Activated CD4-positive, alpha-beta T cell treated with anti-CD3 and anti-CD28 coated beads for 24 hours (primary cell): ENCODE results near the gene CCDC34.
A peak's percentile ranks its signal among the peaks of the same experiment; 100 is the strongest.

ENCODE experiments used
- DNase-seq, 2 donors: peaks; one replicate each; pipeline ENCODE4 v3.0.0-alpha.2; 2020; ENCODE audit warnings: low read depth in 2 of 2

Gene CCDC34

GRCh38 chr11:27362749-27363575, at the start of gene CCDC34:
Gene CCDC34, minus strand, starts transcription at chr11:27363215. Its CDS starts 21 bp downstream, at chr11:27363194.
- DNase-seq = peak; percentile 71 to 83

- DNase-seq = no peak
Measured at GRCh38 chr11:27412192-27412691, 49.2 kb upstream of the CCDC34 start.

DNA sequence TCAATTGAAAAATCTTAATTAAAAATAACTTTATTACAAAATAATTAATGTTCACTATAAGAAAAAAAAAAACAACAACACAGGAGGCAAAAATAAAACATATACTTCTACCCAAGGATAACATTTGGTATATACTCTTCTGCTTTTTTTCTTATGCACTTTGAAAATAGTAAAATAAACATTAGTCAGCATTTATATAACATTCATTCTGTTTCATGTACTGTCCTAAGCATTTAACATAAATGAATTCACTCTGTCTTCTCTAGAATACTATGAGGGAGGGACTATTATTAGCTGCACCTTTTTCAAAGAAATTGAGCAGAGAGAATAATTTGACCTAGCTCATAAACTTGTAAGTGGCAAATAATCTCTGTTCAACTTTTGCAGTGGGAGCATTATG, 48.3 kb upstream of the CCDC34 start:
- no peak for DNase-seq

- DNase-seq = no peak
Measured at GRCh38 chr11:27410272-27410671, 47.3 kb upstream of the CCDC34 start.

DNA sequence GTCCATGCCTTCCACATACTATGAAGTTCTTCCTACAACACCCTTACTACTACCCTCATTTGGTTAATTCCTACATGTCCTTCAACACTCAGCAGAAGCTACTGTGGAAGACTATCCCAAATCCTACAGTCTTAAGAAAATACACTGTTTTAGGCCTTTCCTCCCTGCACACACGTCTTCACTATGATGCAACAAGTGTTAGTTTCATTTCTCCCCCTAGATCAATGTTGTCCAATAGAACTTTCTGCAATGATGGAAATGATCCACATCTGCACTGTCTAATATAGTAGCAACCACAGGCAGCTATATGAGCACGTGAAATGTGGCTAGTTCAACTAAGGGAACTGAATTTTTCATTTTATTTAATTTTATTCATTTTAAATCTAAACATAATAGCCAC, 46.7 kb upstream of the CCDC34 start:
- DNase-seq = no peak

DNA sequence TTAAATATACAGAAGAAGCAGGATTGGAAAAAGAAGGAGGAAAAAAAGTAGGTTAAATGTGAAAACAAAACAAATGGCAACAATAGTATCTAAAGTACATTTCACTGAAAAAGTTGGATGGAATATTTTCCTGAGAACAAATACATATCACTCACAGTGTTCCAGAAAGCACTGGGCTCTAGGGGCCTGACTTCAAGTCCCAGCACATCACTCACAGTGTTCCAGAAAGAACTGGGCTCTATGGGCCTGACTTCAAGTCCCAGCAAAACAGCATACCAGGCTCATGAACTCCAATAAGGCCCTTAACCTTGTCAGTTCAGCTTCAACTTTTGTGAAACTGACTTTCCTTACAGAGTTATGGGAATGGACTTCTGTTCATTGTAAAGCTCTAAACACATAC, 46.0 kb upstream of the CCDC34 start:
- no peak for DNase-seq

- DNase-seq = no peak
Measured at GRCh38 chr11:27408246-27408800, 45.3 kb upstream of the CCDC34 start.

- DNase-seq = no peak
Measured at GRCh38 chr11:27406498-27407354, 43.7 kb upstream of the CCDC34 start.

DNA sequence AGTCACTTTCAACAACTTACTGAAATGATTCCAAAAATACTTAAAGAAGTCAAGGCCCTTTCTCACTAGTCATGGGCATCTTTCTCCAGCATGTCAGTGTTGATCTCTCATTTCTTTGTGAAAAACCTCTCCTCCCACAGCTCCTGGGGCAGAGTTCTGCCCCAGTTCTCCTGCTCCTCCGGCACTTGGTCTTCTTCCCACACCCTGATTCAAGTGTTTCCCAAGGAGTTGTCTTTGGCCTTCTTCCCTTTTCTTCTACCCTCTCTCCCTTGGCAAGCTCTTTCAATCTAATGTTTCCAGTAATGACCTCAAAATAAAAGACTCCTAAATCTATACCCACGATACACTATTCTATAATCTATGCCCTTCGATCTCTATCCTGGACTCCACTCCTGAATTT, 42.1 kb upstream of the CCDC34 start:
- no peak for DNase-seq

DNA sequence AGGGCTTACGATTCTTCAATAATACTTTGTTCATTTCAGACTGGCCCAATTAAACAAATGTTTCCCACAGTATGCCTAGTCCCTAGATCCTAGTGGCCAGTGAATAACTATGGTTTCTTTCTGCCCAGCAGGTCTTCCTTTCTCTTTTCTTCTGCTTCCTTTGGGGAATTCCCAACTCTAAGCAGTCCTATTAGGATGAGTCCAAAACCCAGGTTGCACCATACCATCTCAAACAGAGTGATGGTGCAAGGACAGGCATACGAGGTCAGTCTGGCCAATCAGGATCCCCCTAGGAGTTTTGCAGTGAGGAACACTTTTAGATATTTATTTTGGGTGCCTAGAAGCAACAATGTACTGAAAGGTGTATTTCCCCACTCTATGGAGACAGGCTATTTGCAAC, 41.4 kb upstream of the CCDC34 start:
- DNase-seq = no peak

DNA sequence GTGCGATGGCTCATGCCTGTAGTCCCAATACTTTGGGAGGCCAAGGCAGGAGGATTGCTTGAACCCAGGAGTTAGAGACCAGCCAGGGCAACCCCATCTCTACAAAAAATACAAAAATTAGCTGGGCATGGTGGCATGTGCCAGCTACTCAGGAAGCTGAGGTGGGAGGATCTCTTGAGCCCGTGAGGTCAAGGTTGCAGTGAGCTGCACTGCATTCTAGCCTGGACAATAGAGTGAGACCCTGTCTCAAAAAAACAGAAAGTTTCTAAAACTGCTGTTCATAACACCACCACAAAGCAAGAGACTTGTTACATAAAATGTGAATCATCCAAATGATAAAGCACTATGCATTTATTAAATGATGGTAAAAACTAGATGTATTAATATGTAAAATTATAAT, 40.2 kb upstream of the CCDC34 start:
- no peak for DNase-seq

GRCh38 chr11:27402450-27402849, 39.4 kb upstream of the CCDC34 start:
- DNase-seq = no peak

DNA sequence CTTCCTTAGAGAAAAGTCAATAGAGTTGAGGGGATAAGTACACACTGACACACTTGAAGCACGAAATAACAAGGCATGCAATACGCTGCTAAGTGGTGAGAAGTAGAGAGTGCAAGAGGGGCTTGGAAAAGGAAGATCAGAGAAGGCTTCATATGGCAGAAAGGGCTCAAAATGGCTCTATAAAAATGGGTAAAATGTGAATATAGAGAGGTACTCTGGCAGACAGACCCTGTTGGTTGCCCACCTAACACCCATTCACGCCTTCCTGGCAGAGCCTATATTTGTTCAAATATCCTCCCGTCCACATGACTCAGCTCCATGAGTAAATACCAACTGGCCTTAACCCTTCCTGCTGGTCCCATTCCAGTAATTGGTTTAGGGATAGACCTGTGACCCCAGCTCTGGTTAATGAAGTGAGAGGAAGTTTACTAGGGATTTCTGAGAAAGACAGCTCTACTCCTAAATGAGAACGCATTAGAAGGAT, 38.9 kb upstream of the CCDC34 start:
- no peak for DNase-seq

DNA sequence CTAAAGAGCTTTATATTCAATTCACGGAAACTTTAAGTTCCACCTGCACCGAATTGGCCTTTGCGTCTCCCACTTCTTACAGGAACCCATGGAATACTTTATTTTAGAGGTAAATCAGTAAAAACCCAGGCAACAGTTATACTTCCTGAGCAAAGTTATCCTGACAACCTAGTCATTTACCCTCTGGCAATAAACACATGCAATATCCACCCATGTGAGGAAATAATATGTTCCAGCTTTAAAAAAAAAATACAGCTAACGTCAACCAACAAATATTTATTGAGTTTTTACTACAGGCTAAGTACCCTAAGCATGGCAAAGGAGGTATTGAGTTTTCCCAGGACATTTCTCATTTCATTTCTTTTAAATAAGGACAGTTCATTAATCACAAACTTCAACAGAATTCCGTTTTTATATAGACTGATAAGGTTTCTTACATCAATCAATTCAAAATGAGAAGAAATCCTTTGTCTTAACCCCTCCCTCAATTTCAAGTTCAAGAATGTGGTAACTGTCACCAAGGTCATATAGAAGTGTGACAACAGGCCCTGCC, 38.3 kb upstream of the CCDC34 start:
- DNase-seq = no peak

- DNase-seq = no peak
Measured at GRCh38 chr11:27398400-27398770, 35.4 kb upstream of the CCDC34 start.

DNA sequence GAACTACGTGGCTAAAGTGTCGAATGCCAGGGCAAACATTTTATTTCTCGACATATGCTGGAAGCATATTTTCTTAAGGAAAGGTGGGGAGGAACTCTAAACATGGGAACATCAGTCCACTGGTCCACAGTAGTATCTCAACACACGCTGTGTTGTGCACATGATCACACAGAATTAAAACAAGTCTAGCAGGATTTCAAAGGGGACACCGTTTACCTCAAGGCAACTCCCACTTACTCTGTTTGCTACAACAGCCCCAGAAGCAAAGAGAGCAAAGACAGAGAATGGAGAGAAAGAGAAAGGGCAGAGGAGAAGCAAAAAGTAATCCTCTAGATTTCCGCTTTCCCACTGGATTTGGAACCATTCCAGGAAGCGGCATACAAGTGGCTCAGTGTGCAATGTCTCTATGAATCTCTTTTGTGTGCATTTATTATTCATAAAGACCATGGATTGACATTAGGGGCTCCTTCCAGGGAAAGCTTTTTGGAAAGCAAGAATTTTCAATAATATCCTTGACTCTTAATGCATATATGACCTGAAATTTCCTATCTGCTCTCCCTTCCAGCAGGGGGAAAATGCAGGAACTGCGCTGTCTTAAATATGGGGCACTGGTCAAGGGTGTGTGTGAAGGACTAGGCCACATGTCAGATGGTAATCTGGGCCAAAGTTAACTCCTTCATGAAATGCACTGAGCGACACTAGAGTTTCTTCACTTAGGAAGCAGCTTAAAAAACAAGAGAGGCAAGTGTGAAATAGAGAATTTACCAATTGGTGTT, 34.8 kb upstream of the CCDC34 start:
- no peak for DNase-seq

DNA sequence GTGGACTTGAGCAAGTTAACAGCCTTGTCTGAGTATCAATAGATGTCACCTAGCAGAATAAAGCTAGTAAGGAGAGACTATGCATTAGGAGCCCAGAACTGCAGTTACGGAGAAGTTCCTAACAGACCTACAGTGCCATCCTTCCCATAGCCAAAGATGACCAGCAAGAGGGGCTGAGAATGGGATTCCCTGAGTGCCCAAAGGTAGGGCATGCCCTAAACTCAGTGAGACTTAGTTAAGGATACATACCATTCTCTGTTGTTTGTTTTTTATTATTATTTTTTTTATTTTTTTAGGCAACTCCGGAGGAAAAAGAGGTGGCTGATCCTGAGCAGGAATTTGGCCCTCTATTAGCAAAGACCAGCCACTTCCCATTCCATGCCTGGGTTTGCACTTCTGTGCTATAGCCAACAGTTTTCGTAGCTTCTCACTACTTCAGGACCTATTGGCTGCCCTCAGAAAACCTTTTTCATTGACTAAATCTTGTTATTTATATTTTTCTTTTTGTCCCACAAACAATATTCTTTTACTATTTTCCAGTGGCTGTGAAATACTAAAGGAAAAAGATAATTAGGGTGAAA, 33.3 kb upstream of the CCDC34 start:
- DNase-seq = no peak

DNA sequence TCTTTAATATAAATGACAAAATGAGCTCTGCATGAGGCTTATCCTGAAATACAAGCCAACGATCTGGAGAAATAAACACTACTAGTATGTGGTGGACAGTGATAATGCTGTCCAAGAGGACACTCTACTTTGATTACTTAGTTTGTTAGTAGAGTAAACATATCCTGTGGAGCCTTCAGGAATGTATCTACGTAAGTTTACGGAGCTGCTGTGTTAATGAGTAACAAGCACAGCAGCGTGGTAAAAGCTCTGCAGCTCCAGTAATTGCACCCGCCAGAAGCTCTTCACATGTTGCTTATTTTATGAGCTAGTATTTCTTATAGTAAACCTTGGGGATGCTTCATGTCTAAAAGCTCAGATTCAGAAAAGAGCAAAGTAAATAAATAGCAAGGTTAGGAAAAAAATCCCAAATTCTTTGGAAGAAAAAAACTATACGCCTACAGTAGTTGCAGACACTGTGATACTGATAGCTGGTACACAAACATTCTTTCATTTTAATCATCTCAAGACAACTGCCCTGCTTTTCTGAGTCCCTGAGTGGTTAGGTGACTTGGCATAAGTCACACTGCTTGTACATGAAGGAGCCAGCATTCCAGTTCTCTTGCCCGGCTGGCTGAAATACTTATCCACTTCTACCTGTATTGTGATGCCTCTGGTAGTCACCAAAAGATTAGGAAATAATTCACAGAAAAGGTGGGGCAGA, 32.7 kb upstream of the CCDC34 start:
- DNase-seq = no peak

- no peak for DNase-seq
Measured at GRCh38 chr11:27394781-27395228, 31.8 kb upstream of the CCDC34 start.
